H9 (cell line): ENCODE measurements around the gene IRF7. TPM values are rescaled to one million over a fixed set of nuclear protein-coding genes. Genes with fewer than 3 reads are reported as not detected.

Source experiments
- DNase-seq: peaks from one replicate; pipeline ENCODE4 v3.0.0-alpha.2; 2017
- H2AFZ ChIP-seq: one replicate; pipeline ENCODE4 v1.6.1; 2013; ENCODE audit warnings: mild to moderate bottlenecking, low read length, control low read depth, moderate library complexity
- H2AK5ac ChIP-seq: 2 replicates; pipeline ENCODE4 v1.6.1; 2013; ENCODE audit warnings: low read length, control low read depth, mixed read lengths; ENCODE audit not compliant: insufficient read length
- H2BK120ac ChIP-seq: one replicate; pipeline ENCODE4 v1.6.1; 2013; ENCODE audit warnings: low read depth, mild to moderate bottlenecking, low read length, control low read depth, inconsistent platforms; ENCODE audit not compliant: poor library complexity, severe bottlenecking
- H2BK12ac ChIP-seq: 2 replicates; pipeline ENCODE4 v1.6.1; 2013; ENCODE audit warnings: low read length, control low read depth, mixed read lengths, low read depth; ENCODE audit not compliant: insufficient read length
- H2BK15ac ChIP-seq: 2 replicates; pipeline ENCODE4 v1.6.1; 2013; ENCODE audit warnings: low read depth, low read length, control low read depth
- H2BK20ac ChIP-seq: one replicate; pipeline ENCODE4 v1.6.1; 2013; ENCODE audit warnings: low read depth, mild to moderate bottlenecking, low read length, control low read depth, inconsistent platforms; ENCODE audit not compliant: poor library complexity, severe bottlenecking
- H2BK5ac ChIP-seq: 2 replicates; pipeline ENCODE4 v1.6.1; 2013; ENCODE audit warnings: low read length, control low read depth, mixed read lengths; ENCODE audit not compliant: insufficient read length
- H3K14ac ChIP-seq: 2 replicates; pipeline ENCODE4 v1.6.1; 2013; ENCODE audit warnings: low read length, control low read depth; ENCODE audit not compliant: insufficient read depth
- H3K18ac ChIP-seq: 2 replicates; pipeline ENCODE4 v1.6.1; 2013; ENCODE audit warnings: low read depth, mild to moderate bottlenecking, mixed read lengths, low read length, control low read depth; ENCODE audit not compliant: insufficient read length
- H3K23ac ChIP-seq: 2 replicates; pipeline ENCODE4 v1.6.1; 2013; ENCODE audit warnings: low read length, control low read depth, mixed read lengths, low read depth; ENCODE audit not compliant: insufficient read length
- H3K23me2 ChIP-seq: 2 replicates; pipeline ENCODE4 v1.6.1; 2013; ENCODE audit warnings: low read depth, mild to moderate bottlenecking, mixed read lengths, low read length, control low read depth; ENCODE audit not compliant: insufficient read length, poor library complexity, severe bottlenecking
- H3K27ac ChIP-seq: 2 replicates; pipeline ENCODE4 v1.5.1; 2013; ENCODE audit warnings: low read length, control low read depth, mixed read lengths, low read depth; ENCODE audit not compliant: insufficient read length
- H3K27me3 ChIP-seq: 2 replicates; pipeline ENCODE4 v1.6.1; 2013; ENCODE audit warnings: low read length, control low read depth, inconsistent platforms; ENCODE audit not compliant: insufficient read depth
- H3K4ac ChIP-seq: 2 replicates; pipeline ENCODE4 v1.6.1; 2013; ENCODE audit warnings: low read depth, mild to moderate bottlenecking, control low read depth, inconsistent platforms, low read length, moderate library complexity
- H3K4me1 ChIP-seq: 2 replicates; pipeline ENCODE4 v1.6.1; 2013; ENCODE audit warnings: low read length, control low read depth, inconsistent platforms; ENCODE audit not compliant: insufficient read depth
- H3K4me2 ChIP-seq: 2 replicates; pipeline ENCODE4 v1.6.1; 2013; ENCODE audit warnings: low read length, control low read depth, mixed read lengths; ENCODE audit not compliant: insufficient read length, insufficient read depth
- H3K56ac ChIP-seq: 2 replicates; pipeline ENCODE4 v1.6.1; 2013; ENCODE audit warnings: low read depth, mild to moderate bottlenecking, mixed read lengths, low read length, control low read depth; ENCODE audit not compliant: insufficient read length
- H3K79me1 ChIP-seq: 2 replicates; pipeline ENCODE4 v1.6.1; 2013; ENCODE audit warnings: low read depth, mild to moderate bottlenecking, moderate library complexity, low read length, control low read depth, inconsistent platforms; ENCODE audit not compliant: insufficient read depth, poor library complexity, severe bottlenecking
- H3K79me2 ChIP-seq: 2 replicates; pipeline ENCODE4 v1.6.1; 2013; ENCODE audit warnings: low read length, control low read depth, inconsistent platforms; ENCODE audit not compliant: insufficient read depth
- H3K9ac ChIP-seq: 2 replicates; pipeline ENCODE4 v1.6.1; 2013; ENCODE audit warnings: low read length, control low read depth, mixed read lengths; ENCODE audit not compliant: insufficient read length; ENCODE audit errors: extremely low read depth
- H3K9me3 ChIP-seq: one replicate; pipeline ENCODE4 v1.6.1; 2013; ENCODE audit warnings: low read depth, low read length, inconsistent platforms; ENCODE audit not compliant: control insufficient read depth
- H3T11ph ChIP-seq: one replicate; pipeline ENCODE4 v1.6.1; 2013; ENCODE audit warnings: mild to moderate bottlenecking, low read length, control low read depth, inconsistent platforms
- H4K20me1 ChIP-seq: one replicate; pipeline ENCODE4 v1.6.1; 2013; ENCODE audit not compliant: control insufficient read depth, insufficient read length, insufficient read depth
- H4K5ac ChIP-seq: 2 replicates; pipeline ENCODE4 v1.6.1; 2013; ENCODE audit warnings: low read depth, mild to moderate bottlenecking, mixed read lengths, low read length, control low read depth; ENCODE audit not compliant: insufficient read length
- H4K8ac ChIP-seq: replicated peaks from 2 replicates; pipeline ENCODE4 v1.6.1; 2013; ENCODE audit warnings: low read length, control low read depth, mixed read lengths, low read depth; ENCODE audit not compliant: insufficient read length
- H4K91ac ChIP-seq: 2 replicates; pipeline ENCODE4 v1.6.1; 2013; ENCODE audit warnings: low read depth, mild to moderate bottlenecking, moderate library complexity, mixed read lengths, low read length, control low read depth; ENCODE audit not compliant: insufficient read length
- H3K27ac Mint-ChIP-seq, 3 experiments: 2 replicates in 2 of 3; 3 replicates in 1 of 3; pipeline ENCODE4 v1.8.0; 2020 to 2021; ENCODE audit warnings: mixed read lengths in 3 of 3, mild to moderate bottlenecking in 1 of 3, moderate library complexity in 1 of 3
- H3K27me3 Mint-ChIP-seq: 2 replicates; pipeline ENCODE4 v1.8.0; 2021; ENCODE audit warnings: low read depth, mild to moderate bottlenecking, moderate library complexity, mixed read lengths
- H3K36me3 Mint-ChIP-seq, 3 experiments: 2 replicates in 2 of 3; 3 replicates in 1 of 3; pipeline ENCODE4 v1.8.0; 2020 to 2021; ENCODE audit warnings: low read depth in 3 of 3, mixed read lengths in 3 of 3; ENCODE audit not compliant: insufficient read depth in 1 of 3
- H3K4me1 Mint-ChIP-seq, 2 experiments: 2 replicates each; pipeline ENCODE4 v1.8.0; 2020; ENCODE audit warnings: mixed read lengths in 2 of 2
- H3K4me3 Mint-ChIP-seq, 2 experiments: 2 replicates in 1 of 2; 3 replicates in 1 of 2; pipeline ENCODE4 v1.8.0; 2020 to 2021; ENCODE audit warnings: mild to moderate bottlenecking in 2 of 2, mixed read lengths in 2 of 2, moderate library complexity in 1 of 2
- H3K9me3 Mint-ChIP-seq, 2 experiments: 2 replicates in 1 of 2; 3 replicates in 1 of 2; pipeline ENCODE4 v1.8.0; 2020; ENCODE audit warnings: mild to moderate bottlenecking in 2 of 2, mixed read lengths in 2 of 2, moderate library complexity in 1 of 2
- WGBS: extraction: QIAGEN DNeasy Blood & Tissue Kit; methylation state at CpG from one replicate; pipeline ENCODE4 v1.1.7; 2013; ENCODE audit warnings: missing lambda C conversion rate, low lambda C conversion rate, mixed read lengths; ENCODE audit not compliant: insufficient read length; ENCODE audit errors: extremely low coverage; 5-methylcytosine and 5-hydroxymethylcytosine counted together
- total RNA-seq: library from RNA; stranded (reverse); gene quantifications from 2 replicates; pipeline ENCODE4 v1.2.1, GENCODE V29; 2021
- TF ChIP-seq, protein P1 (sequence below): fragments of 200-600 bp; sonication (generic); conservative IDR thresholded peaks from 3 replicates; pipeline ENCODE4 v1.8.0; 2021; ENCODE audit warnings: antibody characterized with exemption, mild to moderate bottlenecking

IRF7 gene
- total RNA-seq, 1 experiment from 2014 or later: 9.8 TPM

GRCh38 chr11:640021-640706 lies 24.4 kb upstream of the IRF7 start:
- H3K9me3 ChIP-seq: no peaks in the 10 kb centered on the region
- peak overlapping the region; percentile 28 for H3K4me2 ChIP-seq
- Mint-ChIP-seq H3K27ac (no peak overlapping the region), H3K27me3 (peaks cover 42% of the 10 kb centered on the region), H3K9me3 (no peaks in the 10 kb centered on the region; a peak in 2 of 5 replicates), H3K4me1 (peaks cover 18 to 28% of the 10 kb centered on the region in 2 experiments), H3K36me3 (peaks cover 2 to 26% (median 5%) of the 10 kb centered on the region in 3 experiments; a peak in 4 of 7 replicates), H3K4me3 (peak overlapping the region; percentile 50 to 77)
- H3K4ac ChIP-seq: no peak overlapping the region
- no peak overlapping the region for H2BK120ac ChIP-seq
- H2AK5ac ChIP-seq: no peak overlapping the region
- no peak overlapping the region for H4K5ac ChIP-seq
- TF ChIP-seq, protein P1, sequence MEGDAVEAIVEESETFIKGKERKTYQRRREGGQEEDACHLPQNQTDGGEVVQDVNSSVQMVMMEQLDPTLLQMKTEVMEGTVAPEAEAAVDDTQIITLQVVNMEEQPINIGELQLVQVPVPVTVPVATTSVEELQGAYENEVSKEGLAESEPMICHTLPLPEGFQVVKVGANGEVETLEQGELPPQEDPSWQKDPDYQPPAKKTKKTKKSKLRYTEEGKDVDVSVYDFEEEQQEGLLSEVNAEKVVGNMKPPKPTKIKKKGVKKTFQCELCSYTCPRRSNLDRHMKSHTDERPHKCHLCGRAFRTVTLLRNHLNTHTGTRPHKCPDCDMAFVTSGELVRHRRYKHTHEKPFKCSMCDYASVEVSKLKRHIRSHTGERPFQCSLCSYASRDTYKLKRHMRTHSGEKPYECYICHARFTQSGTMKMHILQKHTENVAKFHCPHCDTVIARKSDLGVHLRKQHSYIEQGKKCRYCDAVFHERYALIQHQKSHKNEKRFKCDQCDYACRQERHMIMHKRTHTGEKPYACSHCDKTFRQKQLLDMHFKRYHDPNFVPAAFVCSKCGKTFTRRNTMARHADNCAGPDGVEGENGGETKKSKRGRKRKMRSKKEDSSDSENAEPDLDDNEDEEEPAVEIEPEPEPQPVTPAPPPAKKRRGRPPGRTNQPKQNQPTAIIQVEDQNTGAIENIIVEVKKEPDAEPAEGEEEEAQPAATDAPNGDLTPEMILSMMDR: no peak
- no peak overlapping the region for H2AFZ ChIP-seq
- H3K79me1 ChIP-seq: no peaks in the 10 kb centered on the region
- H3T11ph ChIP-seq: no peak overlapping the region
- no peak overlapping the region for H2BK20ac ChIP-seq
- H3K79me2 ChIP-seq: no peaks in the 10 kb centered on the region
- no peak overlapping the region for H3K27ac ChIP-seq
- H3K27me3 ChIP-seq: peaks cover 33% of the 10 kb centered on the region
- H2BK15ac ChIP-seq: no peak overlapping the region
- no peak overlapping the region for H4K91ac ChIP-seq
- no peaks in the 10 kb centered on the region for H4K20me1 ChIP-seq
- no peak overlapping the region for H4K8ac ChIP-seq
- peaks cover 19% of the 10 kb centered on the region for H3K23me2 ChIP-seq
- no CpG with 5 or more reads among the region's 69 CpGs for WGBS
- H2BK5ac ChIP-seq: no peak overlapping the region
- no peak overlapping the region for H3K56ac ChIP-seq
- no peak overlapping the region for H3K23ac ChIP-seq
- no peak overlapping the region for H3K18ac ChIP-seq
- DNase-seq: peak; percentile 54
- H3K9ac ChIP-seq: no peak overlapping the region
- no peaks in the 10 kb centered on the region; the same call in 1 of the 2 replicates for H3K4me1 ChIP-seq
- no peak overlapping the region for H2BK12ac ChIP-seq
- H3K14ac ChIP-seq: no peak overlapping the region
